Endothelial cell of umbilical vein (primary cell): ENCODE measurements around the gene PFKP. TPM values are rescaled to one million over a fixed set of nuclear protein-coding genes. Genes with fewer than 3 reads are reported as not detected.

ENCODE experiments used
- BruUV-seq: library from RNA; stranded (reverse); fragments of 400-500 nt; replicated peaks from 2 replicates; lab custom pipeline; 2021; lab: Mats Ljungman, UMichigan
- CTCF ChIA-PET: fragments of 300-600, 350-600 bp; sonication (Branson Sonifier 250); formaldehyde crosslinking; loops from one replicate; lab custom pipeline; 2021; ENCODE audit warnings: antibody characterized with exemption, inconsistent platforms; lab: Charles Lee
- POLR2A ChIA-PET: fragments of 300-600, 350-600 bp; sonication (Branson Sonifier 250); formaldehyde crosslinking; loops from one replicate; lab custom pipeline; 2021; ENCODE audit warnings: antibody characterized with exemption, inconsistent platforms; lab: Charles Lee
- DNase-seq: peaks from one replicate; pipeline ENCODE4 v3.0.0-alpha.2; 2011; ENCODE audit warnings: low read depth, low spot score
- FAIRE-seq: peaks from 2 replicates; lab custom pipeline; 2011; peaks lifted over from hg19 to GRCh38; lab: Jason Lieb, UNC
- H2AFZ ChIP-seq: 2 replicates; pipeline ENCODE4 v1.6.0; 2012; ENCODE audit warnings: low read depth, low read length, control low read depth, inconsistent platforms
- H3K27ac ChIP-seq: 2 replicates; pipeline ENCODE4 v1.5.1; 2011; ENCODE audit warnings: low read depth, mild to moderate bottlenecking, control low read depth, low read length, moderate library complexity; ENCODE audit not compliant: insufficient read depth
- H3K27me3 ChIP-seq, 2 experiments: 2 replicates each; pipeline versions ENCODE4 v1.6.0 to v1.6.1; 2011; ENCODE audit warnings: low read length in 2 of 2, mixed read lengths in 1 of 2; ENCODE audit not compliant: control insufficient read depth in 2 of 2, insufficient read depth in 2 of 2
- H3K36me3 ChIP-seq, 2 experiments: 2 replicates in 1 of 2; 3 replicates in 1 of 2; pipeline ENCODE4 v1.5.1; 2011; ENCODE audit warnings: low read length in 2 of 2, mild to moderate bottlenecking in 1 of 2, moderate library complexity in 1 of 2; ENCODE audit not compliant: control insufficient read depth in 2 of 2, insufficient read depth in 2 of 2; ENCODE audit errors: extremely low read depth in 1 of 2
- H3K4me1 ChIP-seq: 3 replicates; pipeline ENCODE4 v1.5.1; 2011; ENCODE audit warnings: mild to moderate bottlenecking, low read length; ENCODE audit not compliant: control insufficient read depth, insufficient read depth; ENCODE audit errors: extremely low read depth
- H3K4me2 ChIP-seq: 2 replicates; pipeline ENCODE4 v1.6.1; 2011; ENCODE audit warnings: low read length, control low read depth, mixed read lengths; ENCODE audit not compliant: insufficient read depth
- H3K4me3 ChIP-seq, 3 experiments: fragments of 200-600 bp in 1 of 3; sonication (generic), shearing (Covaris generic) in 1 of 3; replicated peaks in 1 of 3; 2 replicates each; pipeline ENCODE4 v1.5.1; 2011 to 2016; ENCODE audit warnings: control low read depth in 3 of 3, low read length in 3 of 3, mild to moderate bottlenecking in 2 of 3, inconsistent platforms in 1 of 3, low read depth in 1 of 3, moderate library complexity in 1 of 3; ENCODE audit not compliant: insufficient read depth in 1 of 3
- H3K79me2 ChIP-seq: 2 replicates; pipeline ENCODE4 v1.6.0; 2012; ENCODE audit warnings: low read length, inconsistent platforms; ENCODE audit not compliant: control insufficient read depth, insufficient read depth
- H3K9ac ChIP-seq: replicated peaks from 2 replicates; pipeline ENCODE3; 2011; ENCODE audit warnings: low read length, control low read depth; ENCODE audit not compliant: insufficient read depth; ENCODE audit errors: extremely low read depth
- H3K9me1 ChIP-seq: replicated peaks from 3 replicates; pipeline ENCODE4 v1.6.0; 2011; ENCODE audit warnings: mild to moderate bottlenecking, low read length; ENCODE audit not compliant: control insufficient read depth, insufficient read depth; ENCODE audit errors: extremely low read depth
- H3K9me3 ChIP-seq: replicated peaks from 2 replicates; pipeline ENCODE4 v1.5.1; 2012; ENCODE audit warnings: low read length, inconsistent platforms; ENCODE audit not compliant: control insufficient read depth, insufficient read depth
- H4K20me1 ChIP-seq: replicated peaks from 2 replicates; pipeline ENCODE3; 2011; ENCODE audit warnings: mild to moderate bottlenecking, low read length; ENCODE audit not compliant: control insufficient read depth, insufficient read depth; ENCODE audit errors: extremely low read depth
- CTCF ChIP-seq, 2 donors: IDR thresholded peaks; 1 replicate in 1 of 2; 2 replicates in 1 of 2; pipeline ENCODE4 v1.5.1; 2011; ENCODE audit warnings: low read length in 2 of 2, mild to moderate bottlenecking in 2 of 2, moderate library complexity in 2 of 2, control low read depth in 1 of 2, inconsistent platforms in 1 of 2, low read depth in 1 of 2; ENCODE audit not compliant: insufficient read depth in 1 of 2; ENCODE audit errors: extremely low read depth in 1 of 2
- EZH2 ChIP-seq: IDR thresholded peaks from 2 replicates; pipeline ENCODE4 v1.6.1; 2012; ENCODE audit warnings: borderline replicate concordance, low read depth, mild to moderate bottlenecking, moderate library complexity, low read length, inconsistent platforms; ENCODE audit not compliant: severe bottlenecking
- FOS ChIP-seq: IDR thresholded peaks from 2 replicates; pipeline ENCODE4 v1.6.1; 2011; ENCODE audit warnings: mild to moderate bottlenecking, low read length, moderate library complexity, borderline replicate concordance; ENCODE audit not compliant: insufficient read depth
- GATA2 ChIP-seq: IDR thresholded peaks from 2 replicates; pipeline ENCODE4 v1.7.0; 2011; ENCODE audit warnings: low read depth, mild to moderate bottlenecking, moderate library complexity, mixed read lengths, low read length; ENCODE audit not compliant: insufficient read length, insufficient read depth
- JUN ChIP-seq: IDR thresholded peaks from 2 replicates; pipeline ENCODE4 v1.6.1; 2011; ENCODE audit warnings: borderline replicate concordance, low read depth; ENCODE audit not compliant: insufficient read length, insufficient read depth
- MAX ChIP-seq: IDR thresholded peaks from 2 replicates; pipeline ENCODE4 v1.6.1; 2011; ENCODE audit not compliant: insufficient read depth, insufficient read length
- MYC ChIP-seq: IDR thresholded peaks from one replicate; pipeline ENCODE4 v1.6.1; 2011; ENCODE audit warnings: mild to moderate bottlenecking, low read depth, low read length
- POLR2AphosphoS5 ChIP-seq: IDR thresholded peaks from 2 replicates; pipeline ENCODE4 v1.6.1; 2012; ENCODE audit warnings: low read depth, mild to moderate bottlenecking, control low read depth, low read length, moderate library complexity; ENCODE audit not compliant: insufficient read depth
- dilution Hi-C: fragments of 300-500 bp; cut with MboI; formaldehyde crosslinking; loops from one replicate; pipeline ENCODE4 v1.15.0; 2019; ENCODE audit warnings: low sequenced_read_pairs; ENCODE audit not compliant: extremely low pct_ligation_motif_present
- intact Hi-C: fragments of 100-400 bp; cut with micrococcal nuclease; formaldehyde crosslinking; loops from one replicate; pipeline ENCODE4 v1.10.0; 2022
- polyA plus RNA-seq, 4 experiments: library from polyadenylated mRNA; depleted of rRNA in 3 of 4; stranded (reverse) in 3 of 4; unstranded in 1 of 4; fragments of >200 nt; gene quantifications; 2 replicates each; pipeline versions ENCODE4 v1.2.1 to v1.2.3, GENCODE V29; 2011 to 2012; ENCODE audit warnings: missing spikeins in 1 of 4
- total RNA-seq: library from RNA; stranded (reverse); gene quantifications from 2 replicates; pipeline ENCODE4 v1.2.3, GENCODE V29; 2021

The PFKP gene
- total and polyA plus RNA-seq, 2 donors (not counting 3 experiments of a cell fraction or from before 2014, with no cell fraction given) = 185 to 359 TPM

DNA sequence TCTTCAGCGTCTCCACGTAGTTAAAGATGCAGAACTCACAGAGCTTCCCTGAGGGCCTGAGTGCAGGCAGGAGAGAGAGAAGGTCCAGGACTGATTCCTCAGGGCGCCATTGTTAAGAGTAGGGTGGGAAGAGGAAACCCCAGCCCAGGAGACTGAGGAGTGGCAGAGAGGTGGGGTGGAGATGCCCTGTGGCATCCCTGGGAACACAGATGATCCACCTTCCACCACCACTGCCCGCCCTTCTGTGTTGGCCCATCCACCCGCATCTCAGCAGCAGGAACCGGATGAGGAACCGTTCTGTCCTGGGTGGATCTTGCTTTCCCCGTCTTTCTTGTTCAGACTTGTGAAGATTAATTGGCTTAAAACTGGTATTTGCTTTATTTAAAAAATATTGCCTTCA lies 48.3 kb downstream of the PFKP start:
- no peak for DNase-seq
- no TSS peak for BruUV-seq
- H2AFZ ChIP-seq = no peak overlapping the region
- H3K9me1 ChIP-seq = no peaks in the 10 kb centered on the region
- dilution Hi-C loops (no loop called here), intact Hi-C loops (no loop called here)
- H3K4me2 ChIP-seq = no peak overlapping the region
- ChIA-PET POLR2A (no interaction called here), CTCF (no interaction called here)
- no peak for TF ChIP-seq FOS
- TF ChIP-seq MYC = no peak
- no peak for TF ChIP-seq CTCF (IDR thresholded peaks at IDR 0.05; ENCODE audit: extremely low read depth in 1 of 2, insufficient read depth in 1 of 2, low read depth in 1 of 2, low read length in 2 of 2)
- no peak for TF ChIP-seq EZH2
- TF ChIP-seq POLR2AphosphoS5 = no peak
- no peak for TF ChIP-seq MAX
- TF ChIP-seq GATA2 = no peak
- TF ChIP-seq JUN = no peak
- H3K4me1 ChIP-seq = no peaks in the 10 kb centered on the region
- no peak overlapping the region for H3K4me3 ChIP-seq
- peaks cover 5% of the 10 kb centered on the region for H3K79me2 ChIP-seq
- H3K27ac ChIP-seq = no peak overlapping the region
- no peaks in the 10 kb centered on the region for H4K20me1 ChIP-seq
- H3K27me3 ChIP-seq = no peaks in the 10 kb centered on the region
- peaks cover 37 to 61% of the 10 kb centered on the region in 2 experiments for H3K36me3 ChIP-seq
- no peak overlapping the region for H3K9ac ChIP-seq
- no peaks in the 10 kb centered on the region for H3K9me3 ChIP-seq
- FAIRE-seq = no peak
